Measurements from ENCODE around the gene DHX15.
"Not testable (repeated sequence)": the region's sequence is repeated elsewhere in the genome, so short reads cannot be mapped to it uniquely, and the experiment has no call there.

The DHX15 gene

DNA sequence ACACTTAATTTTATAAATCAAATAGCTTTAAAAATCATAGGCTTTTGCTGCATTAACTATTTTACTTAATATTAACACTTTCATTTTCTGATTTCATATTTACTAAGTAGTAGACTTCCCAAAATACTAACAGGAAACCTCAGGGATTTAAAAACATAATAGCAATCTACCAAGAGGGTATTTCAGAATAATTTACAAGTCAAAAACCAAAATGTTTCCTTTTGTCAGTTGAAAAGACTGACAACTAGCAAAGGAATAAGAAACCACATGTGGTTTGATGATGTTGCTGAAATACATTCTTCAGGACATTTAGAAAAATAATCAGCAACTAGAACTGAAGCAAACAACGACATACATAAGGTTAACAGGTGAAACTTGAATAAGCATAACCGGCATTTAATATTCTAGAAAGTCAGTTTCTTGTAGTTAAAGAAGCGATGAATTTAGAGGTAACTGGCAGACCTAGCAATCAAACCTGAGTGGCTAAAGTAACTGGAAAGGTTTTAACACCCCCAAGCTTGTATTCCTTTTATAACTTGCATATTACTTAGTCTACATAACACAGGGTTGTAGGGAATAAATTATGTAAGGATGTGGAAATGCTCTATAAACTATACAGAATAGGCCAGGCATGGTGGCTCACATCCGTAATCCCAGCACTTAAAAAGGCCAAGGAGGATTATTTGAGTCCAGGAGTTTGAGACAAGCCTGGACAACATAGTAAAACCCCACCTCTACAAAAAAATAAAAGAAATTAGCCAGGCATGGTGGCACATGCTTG is 40.0 kb downstream of the DHX15 start:
- DNase-seq (ENCODE audit: low spot score): no peak

DNA sequence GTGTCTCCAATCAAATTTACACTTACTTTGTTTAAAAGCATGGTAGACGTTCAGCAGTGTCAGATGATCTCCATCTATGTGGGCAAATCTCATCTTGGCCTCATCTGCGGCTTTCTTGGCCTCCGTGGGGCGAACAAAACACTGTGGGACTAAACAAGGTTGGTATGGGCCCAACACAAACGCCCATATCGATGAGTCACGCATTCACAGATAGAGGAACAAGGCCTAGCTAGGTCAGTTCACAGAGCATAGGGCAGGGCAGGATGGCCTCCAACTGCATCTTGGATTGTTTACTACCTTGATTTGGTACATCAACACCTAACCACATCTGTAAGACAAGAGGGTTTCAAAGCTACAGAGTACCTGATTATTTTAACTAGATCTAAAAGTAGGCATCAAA is 47.3 kb downstream of the DHX15 start:
- DNase-seq (ENCODE audit: low spot score): no peak

DNA sequence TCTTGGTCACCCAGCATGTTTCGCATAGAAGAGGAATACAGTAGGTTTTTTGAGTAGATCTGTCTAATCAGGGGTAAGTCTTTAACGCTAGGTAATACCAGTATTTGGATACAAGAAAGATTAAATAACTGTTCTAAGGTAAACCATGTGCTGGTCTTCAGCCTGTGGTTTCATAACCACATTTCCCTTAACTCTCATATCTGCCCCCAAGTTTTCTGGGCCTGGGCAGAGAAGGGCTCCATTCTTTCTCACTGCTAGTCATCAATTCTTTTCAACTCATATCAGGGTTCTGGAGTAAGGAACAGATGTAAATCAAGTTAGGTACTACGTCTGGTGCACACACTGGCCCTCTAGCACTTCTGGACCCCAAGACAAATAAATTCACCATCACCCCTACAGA is 49.0 kb downstream of the DHX15 start:
- DNase-seq (ENCODE audit: low spot score): no peak

DNA sequence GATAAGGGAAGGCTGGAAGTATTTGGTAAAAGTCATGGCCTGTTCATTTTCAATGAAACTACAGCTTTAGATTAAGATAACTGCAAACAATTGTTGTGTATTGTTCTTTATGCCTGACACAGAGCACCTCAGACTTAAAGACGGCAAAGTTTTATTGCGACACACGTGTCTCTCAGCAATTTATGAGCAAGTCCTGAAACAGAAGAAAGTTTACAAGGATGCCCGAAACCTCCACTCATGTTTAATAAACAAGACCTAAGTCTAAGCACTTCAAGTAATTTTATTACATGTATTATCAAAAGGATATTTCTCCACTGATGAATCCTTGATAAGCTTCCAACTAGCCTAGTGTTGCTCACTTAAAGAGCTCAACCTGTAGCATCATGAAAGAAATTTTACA is 51.0 kb downstream of the DHX15 start:
- no peak for DNase-seq (ENCODE audit: low spot score)

DNA sequence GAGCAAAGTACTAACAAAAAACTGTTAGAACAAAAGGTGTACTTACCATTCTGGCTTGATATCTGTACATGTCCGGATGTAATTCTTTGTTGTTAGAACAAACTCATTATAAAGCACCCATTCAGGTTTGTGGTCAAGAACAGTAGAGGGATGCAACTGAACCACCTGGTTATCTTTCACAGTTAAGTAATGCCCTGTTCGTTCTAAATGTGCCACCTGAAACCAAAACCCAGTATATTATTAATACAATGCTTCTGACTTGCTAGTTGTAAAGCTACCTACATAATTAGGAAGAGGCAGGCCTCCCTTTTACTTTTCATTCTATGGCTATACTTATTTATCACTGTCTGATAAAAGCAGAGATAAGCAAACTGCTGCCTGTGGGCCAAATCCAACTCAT is 54.8 kb downstream of the DHX15 start:
- DNase-seq (ENCODE audit: low spot score): no peak

DNA sequence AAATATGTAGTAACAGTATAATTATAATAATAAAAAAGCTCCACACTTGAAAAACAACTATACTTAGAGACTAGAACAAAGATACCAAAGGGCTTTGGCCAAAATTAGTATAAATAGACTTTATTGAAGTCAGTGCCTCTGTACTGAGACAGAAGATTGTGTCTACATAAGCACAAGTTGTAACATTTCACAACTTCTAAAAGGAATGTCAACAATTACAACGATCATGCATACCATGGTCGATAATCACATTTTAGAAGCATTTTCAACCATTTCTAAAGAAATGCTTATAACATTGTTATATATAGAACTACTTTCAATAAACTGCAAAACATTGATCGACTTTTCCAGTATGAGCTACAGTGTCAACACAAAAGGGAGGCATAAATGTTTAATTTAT is 57.0 kb downstream of the DHX15 start:
- DNase-seq (ENCODE audit: low spot score): no peak

DNA sequence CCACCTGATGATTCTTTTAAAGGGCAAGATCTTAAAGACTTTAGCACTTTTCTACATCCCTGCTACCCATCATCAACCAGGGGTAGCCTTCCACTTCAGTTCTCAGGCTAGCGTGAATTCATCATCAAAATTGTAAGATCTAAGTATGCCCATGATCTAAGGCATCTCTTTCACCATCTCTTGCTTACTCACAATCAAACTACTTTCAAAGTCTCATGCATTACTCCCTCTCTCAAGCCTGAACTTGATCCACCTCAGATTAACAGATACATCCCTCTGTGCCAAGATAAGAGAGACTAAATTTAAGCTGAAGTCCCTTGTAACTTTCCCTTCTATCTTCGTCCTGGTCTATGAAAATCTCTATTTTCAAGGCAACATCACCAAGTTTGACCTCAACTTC is 62.8 kb downstream of the DHX15 start:
- DNase-seq (ENCODE audit: low spot score): no peak

DNA sequence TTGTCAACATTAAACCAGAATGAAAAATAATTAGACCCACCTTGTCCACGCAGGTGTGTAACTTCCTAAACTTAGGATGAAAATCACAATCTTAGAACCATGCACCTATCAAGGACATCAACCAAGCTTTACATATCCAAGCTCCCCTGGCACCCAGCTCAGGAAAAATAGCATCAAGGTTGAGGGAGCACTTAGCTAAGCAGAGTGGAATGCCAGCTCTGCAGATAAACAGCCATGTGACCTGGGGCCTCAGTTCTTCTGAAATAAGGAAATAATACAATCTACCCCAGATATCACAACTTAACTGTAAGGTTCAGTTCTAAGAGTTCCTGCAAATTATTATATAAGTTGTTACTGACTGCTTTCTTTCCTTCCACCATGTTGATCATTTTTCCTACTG is 64.7 kb downstream of the DHX15 start:
- DNase-seq (ENCODE audit: low spot score): no peak

DNA sequence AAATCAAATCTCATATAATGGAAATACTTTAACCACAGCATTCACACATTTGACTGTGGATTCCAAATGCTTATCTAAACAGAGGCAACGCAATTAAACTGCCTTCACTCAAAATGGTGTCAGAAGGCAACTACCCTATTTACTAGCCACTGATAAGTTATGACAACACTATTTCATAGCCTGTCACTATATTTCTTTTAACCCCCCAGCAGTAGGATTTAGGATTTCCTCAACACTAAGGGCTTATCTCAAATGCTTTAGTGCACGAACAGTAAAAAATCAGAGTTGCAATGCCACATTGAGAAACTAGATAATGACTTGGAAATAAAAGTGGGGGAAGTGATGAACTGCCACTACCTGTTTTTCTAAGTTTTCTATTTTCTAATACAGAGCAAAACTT is 66.7 kb downstream of the DHX15 start:
- DNase-seq (ENCODE audit: low spot score): no peak

DNA sequence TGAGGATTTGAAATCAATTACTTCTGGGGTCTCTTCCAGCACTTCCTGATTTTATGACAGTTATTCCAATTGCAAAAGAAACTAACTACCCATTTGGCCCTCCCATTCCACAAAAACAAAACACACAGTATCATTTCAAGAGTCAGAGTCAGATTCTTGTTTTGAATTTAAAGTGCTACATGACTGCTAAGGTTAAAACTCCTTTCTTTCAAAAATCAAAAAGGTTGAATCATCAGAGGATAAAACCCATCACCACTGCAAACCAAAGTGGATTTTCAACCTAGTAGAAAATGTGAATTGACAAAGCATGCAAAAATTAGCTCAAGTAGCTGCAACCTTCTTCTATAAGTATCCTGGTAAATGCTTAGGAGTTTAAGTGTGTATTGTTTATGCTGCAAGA is 67.4 kb downstream of the DHX15 start:
- DNase-seq (ENCODE audit: low spot score): no peak

DNA sequence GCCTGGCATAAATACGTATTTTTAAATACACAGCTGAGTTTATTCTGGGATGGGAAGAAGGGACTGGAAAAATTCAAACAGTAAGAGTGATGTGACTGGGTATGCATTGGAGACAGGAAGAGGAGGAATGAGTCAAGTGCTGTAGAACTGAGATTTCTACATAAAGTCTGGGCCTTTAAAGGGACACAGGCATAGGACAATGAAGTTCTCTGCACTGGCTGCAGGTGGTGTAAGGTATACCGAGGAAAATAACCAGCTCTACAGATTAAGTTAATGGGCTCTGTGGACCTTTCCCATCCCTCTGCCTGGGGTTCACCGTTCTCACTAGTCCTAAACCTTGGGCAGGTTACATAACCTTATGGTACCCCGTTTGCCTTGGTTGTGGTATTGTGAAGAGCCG is 68.7 kb downstream of the DHX15 start:
- DNase-seq (ENCODE audit: low spot score): no peak

DNA sequence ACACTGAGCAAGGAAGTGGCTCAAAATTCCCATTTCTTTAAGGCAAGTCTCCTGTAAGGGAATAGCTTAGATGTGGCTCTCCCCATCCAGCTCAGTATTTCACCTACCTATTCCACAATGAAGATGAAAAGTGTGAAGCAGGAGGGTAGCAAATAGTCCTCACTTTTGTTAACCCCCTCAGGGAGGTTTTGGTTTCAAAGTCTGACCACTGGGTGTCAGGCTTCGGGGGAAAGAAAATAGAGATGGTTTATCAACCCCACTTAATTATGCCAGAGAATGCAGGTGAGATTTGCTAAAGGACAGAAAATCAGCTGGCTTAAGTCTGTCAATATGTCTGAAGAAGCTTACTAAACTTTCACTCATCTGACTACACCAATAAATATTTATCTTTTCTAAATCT is 69.5 kb downstream of the DHX15 start:
- no peak for DNase-seq (ENCODE audit: low spot score)

DNA sequence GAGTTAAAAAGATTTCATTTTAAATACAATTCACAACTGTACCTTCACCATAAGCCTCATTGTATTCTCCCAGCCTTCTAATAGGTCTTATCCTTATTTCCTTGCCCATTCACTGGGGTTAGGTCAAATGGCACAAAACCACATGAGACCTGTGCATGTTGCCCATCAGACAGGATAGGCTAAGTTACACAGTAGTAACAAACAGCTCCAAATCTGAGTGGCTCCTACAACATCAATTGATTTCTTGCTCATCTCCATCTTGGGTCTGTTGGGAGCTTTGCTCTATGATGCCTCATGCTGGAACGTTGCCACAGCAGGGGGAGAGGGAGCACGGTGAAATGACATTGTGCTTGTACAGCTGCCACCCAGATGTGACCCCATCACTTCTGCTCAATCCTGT is 70.6 kb downstream of the DHX15 start:
- DNase-seq (ENCODE audit: low spot score): no peak

DNA sequence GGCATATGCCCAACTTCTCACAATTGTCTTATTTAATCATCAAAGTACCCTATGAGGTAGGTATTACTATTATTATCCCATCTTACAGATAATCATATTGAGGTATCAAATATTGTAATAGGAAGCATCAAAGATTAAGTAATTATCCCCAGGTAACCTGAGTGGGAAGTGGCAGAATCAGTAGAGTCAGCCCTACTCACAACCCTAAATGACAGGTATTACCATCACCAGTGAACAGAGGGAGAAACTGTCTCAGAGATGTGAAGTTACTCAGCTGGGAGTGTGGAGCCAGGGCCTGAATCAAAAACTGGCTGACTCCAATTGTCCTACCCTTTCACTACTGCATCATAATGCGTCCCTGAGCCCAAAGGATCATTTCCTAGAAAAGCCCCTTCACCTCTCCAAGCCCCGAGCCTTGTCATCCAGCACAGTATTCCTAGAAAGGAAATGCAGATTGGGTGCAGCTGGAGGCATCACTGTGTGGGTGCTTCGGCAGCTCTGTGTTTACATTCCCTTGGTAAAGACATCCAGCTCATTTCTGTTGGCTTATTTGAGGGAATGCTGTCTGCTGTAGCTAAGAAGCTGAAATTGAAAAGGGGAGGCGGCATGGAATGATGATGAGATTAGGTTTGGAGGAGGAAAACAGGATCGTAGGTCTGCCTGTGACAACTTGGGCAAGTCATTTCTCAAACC is 72.8 kb downstream of the DHX15 start:
- no peak for DNase-seq (ENCODE audit: low spot score)

DNA sequence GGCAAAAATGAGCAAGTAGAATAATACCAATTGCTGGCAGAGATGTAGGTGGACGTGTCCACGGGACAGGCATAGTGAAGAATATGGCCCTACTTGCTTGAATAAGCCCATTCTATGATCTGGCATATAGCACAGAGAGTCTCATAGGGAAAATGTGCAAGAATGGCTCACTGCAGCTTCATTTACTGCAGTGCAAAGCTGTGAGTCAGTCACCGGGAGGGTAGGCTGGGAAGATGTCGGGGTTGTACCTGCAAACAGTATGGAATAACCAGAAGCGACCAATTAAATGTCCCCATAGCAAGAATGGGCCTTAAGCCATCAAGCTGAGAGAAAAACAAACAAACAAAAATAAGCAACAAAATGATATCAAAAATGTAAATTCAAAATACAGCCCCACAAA is 74.3 kb downstream of the DHX15 start:
- no peak for DNase-seq (ENCODE audit: low spot score)

DNA sequence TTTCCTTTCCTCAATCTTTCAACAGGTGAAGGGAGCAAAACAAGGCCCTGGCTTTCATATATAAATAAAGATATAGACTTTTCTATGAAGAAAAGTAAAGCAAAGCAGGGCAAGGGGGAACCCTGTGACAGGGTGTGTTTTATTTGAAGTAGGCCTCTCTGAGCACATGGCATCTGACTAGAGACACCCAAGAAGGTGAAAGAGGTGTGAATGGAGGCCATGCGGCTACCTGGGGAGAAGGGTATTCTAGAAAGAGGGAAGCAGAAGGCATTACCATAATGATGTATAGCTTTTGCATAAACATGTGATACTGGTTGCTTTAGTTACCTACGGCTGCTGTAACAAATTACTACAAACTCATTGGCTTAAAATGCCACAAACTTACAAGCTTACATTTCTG is 75.8 kb downstream of the DHX15 start:
- DNase-seq (ENCODE audit: low spot score): no peak

DNA sequence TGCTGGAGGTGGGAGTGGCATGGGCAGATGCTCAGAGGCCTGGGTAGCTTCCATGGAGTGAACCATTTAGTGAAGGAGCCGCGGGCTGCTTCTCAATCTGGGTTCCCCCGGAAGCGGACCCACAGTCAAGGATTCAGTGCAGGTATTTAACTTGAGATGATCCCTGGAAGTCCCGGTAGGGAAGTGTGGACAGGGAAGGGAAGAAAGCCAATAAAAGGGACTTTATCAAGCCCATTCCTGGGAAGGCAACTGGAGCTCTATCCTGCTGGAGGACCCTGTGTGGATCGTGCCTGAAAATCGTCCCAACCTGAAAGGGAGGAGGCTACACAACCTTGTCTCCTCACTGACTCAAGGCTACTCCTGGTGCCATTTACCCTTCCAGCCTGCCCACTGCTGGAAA is 76.9 kb downstream of the DHX15 start:
- no peak for DNase-seq (ENCODE audit: low spot score)

DNA sequence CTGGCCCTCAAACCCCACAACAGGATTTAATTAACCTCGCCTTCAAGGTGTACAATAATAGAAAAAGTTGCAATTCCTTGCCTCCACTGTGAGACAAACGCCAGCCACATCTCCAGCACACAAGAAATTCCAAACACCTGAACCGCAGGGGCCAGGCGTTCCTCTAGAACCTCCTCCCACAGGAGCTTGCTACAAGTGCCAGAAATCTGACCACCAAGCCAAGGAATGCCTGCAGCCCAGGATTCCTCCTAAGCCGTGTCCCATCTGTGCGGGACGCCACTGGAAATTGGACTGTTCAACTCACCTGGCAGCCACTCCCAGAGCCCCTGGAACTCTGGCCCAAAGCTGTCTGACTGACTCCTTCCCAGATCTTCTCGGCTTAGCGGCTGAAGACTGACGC is 81.3 kb downstream of the DHX15 start:
- DNase-seq (ENCODE audit: low spot score): not testable (repeated sequence)

DNA sequence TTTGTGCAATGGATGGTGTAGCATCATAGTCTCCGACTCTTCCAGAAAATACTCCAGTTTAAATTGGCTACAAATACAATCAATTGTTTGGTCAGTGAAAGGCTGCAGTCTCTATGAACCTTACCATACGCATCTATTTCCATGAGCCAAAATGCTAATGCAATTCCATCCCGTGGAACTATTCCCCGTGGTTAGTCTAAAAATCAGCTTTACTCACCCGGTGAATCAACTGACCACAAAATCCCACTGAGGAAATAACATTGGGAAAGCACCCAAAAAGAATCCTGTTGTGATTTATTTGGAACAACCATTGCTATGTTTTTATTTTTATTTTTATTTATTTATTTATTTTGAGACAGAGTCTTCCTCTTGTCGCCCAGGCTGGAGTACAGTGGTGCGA is 87.1 kb downstream of the DHX15 start:
- no peak for DNase-seq (ENCODE audit: low spot score)

DNA sequence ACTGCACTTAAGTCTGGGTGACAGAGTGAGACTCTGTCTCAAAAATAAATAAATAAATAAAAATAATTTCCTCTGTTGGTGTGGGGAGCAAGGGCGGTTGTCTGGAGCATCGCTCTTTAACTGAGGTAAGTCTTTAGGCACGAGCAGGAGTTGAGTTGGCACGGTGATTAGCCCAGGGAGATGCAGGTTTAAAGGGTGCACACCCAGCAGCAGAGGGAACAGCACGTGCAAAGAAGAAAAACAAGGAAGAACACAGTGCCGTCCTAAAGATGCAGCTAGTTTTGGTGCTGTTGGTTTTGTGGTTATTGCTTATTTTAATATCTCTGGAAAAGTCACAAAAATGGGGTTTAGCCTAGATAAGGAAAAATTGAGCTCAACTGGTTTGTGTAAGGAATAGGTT is 87.8 kb downstream of the DHX15 start:
- DNase-seq (ENCODE audit: low spot score): no peak

DNA sequence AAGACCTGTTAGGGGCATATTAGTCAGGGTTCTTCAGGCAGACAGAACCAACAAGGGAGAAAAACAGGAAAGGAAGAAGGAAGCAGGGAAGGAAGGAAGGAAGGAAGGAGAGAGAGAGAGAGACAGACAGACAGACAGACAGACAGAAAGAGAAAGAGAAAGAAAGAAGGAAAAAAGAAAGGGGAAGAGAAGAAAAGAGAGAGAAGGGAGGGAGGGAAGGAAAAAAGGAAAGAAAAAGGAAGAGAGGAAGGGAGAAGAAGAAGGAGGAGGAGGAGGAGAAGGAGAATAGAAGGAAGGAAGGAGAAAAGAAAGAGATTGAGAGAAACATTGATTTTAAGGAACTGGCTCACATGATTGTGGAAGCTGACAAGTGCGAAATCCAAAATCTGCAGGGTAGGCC is 89.0 kb downstream of the DHX15 start:
- DNase-seq (ENCODE audit: low spot score): no peak

DNA sequence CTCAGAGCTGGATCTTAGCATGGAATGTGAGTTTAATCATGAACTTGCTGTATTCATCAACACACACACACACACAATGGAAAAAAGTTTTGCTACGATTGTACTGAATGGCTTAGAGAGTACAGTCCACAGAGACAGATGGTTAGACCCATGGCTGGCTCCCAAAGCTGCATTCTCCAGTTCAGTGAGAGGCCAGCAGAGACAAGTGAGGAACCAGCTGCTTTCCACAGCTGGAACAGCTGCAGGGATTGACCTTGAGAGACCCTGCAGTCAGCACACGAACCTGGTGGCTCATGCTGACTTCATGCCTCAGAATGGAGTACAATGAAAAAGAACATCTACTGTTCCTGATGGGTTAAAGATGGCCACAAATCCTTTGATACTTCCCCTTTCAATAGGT is 94.5 kb downstream of the DHX15 start:
- DNase-seq (ENCODE audit: low spot score): no peak

DNA sequence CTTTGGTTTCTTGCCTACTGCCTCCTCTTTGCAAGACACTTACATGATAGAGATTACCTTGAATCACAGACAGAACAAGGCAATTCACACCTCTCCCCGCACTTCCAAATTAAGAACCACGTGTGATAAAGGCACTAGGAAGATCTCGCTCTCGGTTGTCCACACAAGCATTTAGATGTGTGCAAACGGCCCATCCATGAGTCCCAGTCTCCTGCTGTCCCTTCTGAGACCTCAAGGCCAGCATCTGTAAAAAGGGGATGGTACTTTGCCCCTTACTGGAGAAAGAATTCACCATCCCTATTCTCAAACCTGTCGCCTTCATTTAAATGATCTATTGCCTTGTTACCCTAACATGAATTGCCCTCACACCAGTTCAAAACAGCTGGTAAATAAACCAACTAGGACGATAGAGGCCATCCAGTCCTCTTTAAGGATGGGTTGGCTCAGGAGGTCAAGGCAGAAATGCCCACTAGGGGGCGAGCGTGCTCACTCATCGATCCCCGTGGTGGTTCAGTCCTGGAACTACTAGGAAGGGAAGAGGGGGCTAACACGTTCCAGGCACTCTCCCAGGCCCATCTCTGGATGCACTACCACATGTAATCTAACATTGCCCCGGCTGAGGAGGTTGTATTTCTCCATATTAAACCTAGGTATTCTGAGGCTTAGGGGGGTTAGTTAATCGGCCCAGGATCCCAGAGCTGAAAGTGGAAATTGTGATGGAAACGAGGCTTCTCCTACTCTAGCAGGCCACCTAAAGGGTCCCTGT is 95.8 kb downstream of the DHX15 start:
- DNase-seq (ENCODE audit: low spot score): peak; percentile 77
